Adipocyte (in vitro differentiated cells): ENCODE measurements around the gene SNRPD3.

ENCODE experiments used
- DNase-seq: peaks from one replicate; pipeline ENCODE4 v3.0.0-alpha.2; 2015; ENCODE audit warnings: low read depth
- H3K27me3 ChIP-seq: replicated peaks from 2 replicates; pipeline ENCODE4 v1.7.0; 2013; ENCODE audit warnings: mild to moderate bottlenecking, low read length, moderate library complexity; ENCODE audit not compliant: control insufficient read depth, insufficient read depth
- H3K36me3 ChIP-seq: 2 replicates; pipeline ENCODE4 v1.7.0; 2013; ENCODE audit warnings: low read length, mild to moderate bottlenecking, moderate library complexity; ENCODE audit not compliant: control insufficient read depth, insufficient read depth, severe bottlenecking
- H3K4me1 ChIP-seq: 2 replicates; pipeline ENCODE4 v1.7.0; 2013; ENCODE audit warnings: mild to moderate bottlenecking, low read length, moderate library complexity; ENCODE audit not compliant: control insufficient read depth, insufficient read depth
- H3K4me3 ChIP-seq: 2 replicates; pipeline ENCODE4 v1.7.0; 2013; ENCODE audit warnings: mild to moderate bottlenecking, low read length, moderate library complexity
- H3K9ac ChIP-seq: 2 replicates; pipeline ENCODE4 v1.7.0; 2013; ENCODE audit warnings: mild to moderate bottlenecking, low read length, moderate library complexity
- H3K9me3 ChIP-seq: 2 replicates; pipeline ENCODE4 v1.7.0; 2013; ENCODE audit warnings: mild to moderate bottlenecking, low read length, moderate library complexity; ENCODE audit not compliant: control insufficient read depth

SNRPD3 gene

GRCh38 chr22:24578355-24579257, 22.8 kb downstream of the SNRPD3 start:
- peaks cover 15% of the 10 kb centered on the region for H3K36me3 ChIP-seq
- H3K27me3 ChIP-seq = no peaks in the 10 kb centered on the region
- no peaks in the 10 kb centered on the region for H3K9me3 ChIP-seq
- H3K4me3 ChIP-seq = no peak overlapping the region
- peaks cover 35% of the 10 kb centered on the region for H3K4me1 ChIP-seq
- DNase-seq = no peak
- no peak overlapping the region for H3K9ac ChIP-seq

DNA sequence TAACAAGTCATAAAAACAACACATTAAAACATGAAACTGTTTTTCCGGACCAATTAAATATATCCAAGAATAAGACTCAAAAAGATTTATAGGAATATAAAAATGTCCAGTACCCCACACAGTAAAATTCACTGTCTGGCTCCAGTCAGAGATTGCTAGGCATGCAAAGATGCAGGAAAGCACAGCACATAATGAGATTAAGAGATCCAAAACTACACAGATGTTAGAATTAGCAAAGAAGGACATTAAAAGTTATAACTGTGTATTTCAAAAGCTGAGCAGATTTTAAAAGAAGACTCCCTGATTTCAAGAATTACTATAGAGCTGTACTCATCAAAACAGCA, 23.4 kb downstream of the SNRPD3 start:
- Histone ChIP-seq H3K9me3 (no peaks in the 10 kb centered on the region), H3K36me3 (peaks cover 9% of the 10 kb centered on the region), H3K9ac (no peak overlapping the region), H3K4me3 (no peak overlapping the region), H3K27me3 (no peaks in the 10 kb centered on the region), H3K4me1 (peaks cover 40% of the 10 kb centered on the region)
- no peak for DNase-seq

GRCh38 chr22:24580276-24580675, 24.5 kb downstream of the SNRPD3 start:
- Histone ChIP-seq H3K27me3 (no peaks in the 10 kb centered on the region), H3K9me3 (no peaks in the 10 kb centered on the region)

GRCh38 chr22:24582056-24582814, 26.4 kb downstream of the SNRPD3 start:
- DNase-seq = no peak

More at GRCh38 chr22:24580276-24580675, 24.5 kb downstream of the SNRPD3 start:
- Histone ChIP-seq H3K4me1 (peaks cover 40% of the 10 kb centered on the region), H3K9ac (no peak overlapping the region), H3K4me3 (no peak overlapping the region), H3K36me3 (no peaks in the 10 kb centered on the region)
- peak; percentile 80 for DNase-seq

DNA sequence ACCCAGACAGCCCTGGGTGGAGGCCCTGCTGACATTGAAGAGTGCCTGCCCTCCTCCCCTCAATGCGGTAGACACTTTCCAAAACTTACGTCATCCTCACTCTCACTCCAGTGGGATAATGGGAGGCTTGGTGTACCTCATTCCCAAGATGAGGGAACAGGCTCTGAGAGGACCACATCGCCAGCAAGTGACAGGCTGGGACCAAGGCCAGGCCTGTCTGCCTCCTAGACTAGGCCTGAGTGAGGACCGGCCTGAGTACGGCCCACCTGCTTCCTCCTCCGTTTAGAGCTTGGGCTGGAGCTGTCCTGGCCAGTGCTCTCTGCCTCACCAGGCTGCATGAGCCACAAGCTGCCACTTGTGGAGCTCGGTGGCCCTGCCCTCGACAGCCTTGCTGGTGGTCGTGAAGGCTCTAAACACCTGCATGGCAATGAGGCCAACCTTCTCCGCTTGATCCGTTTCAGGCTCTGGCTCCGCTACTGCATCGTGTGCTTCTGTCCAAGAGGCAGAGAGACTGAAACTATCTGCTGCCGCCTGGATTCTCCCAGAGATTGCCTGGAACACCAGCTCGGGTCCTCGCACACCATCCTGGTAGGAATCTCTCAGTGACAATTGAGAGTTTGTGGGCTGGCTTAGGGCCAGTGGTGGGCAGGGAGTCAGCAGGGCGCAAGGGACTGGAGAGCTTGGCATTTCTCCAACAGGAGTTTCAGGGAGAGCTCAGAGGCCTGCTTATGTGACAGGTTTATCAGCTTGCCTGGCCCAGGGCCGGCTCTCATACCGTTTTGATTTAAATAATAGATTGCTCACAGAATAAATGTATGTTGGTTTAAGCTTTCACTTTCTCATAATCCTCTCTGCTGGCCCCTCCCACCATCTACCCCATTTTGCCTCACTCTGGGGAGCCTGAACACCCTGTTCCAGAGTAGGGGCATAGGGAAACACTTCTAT, 27.7 kb downstream of the SNRPD3 start:
- peak overlapping the region; percentile 16 for H3K9ac ChIP-seq
- H3K4me1 ChIP-seq = peaks cover 35% of the 10 kb centered on the region
- DNase-seq = peak; percentile 46
- peak overlapping the region; percentile 31 for H3K4me3 ChIP-seq
- no peaks in the 10 kb centered on the region for H3K9me3 ChIP-seq
- peaks cover 14% of the 10 kb centered on the region for H3K36me3 ChIP-seq
- no peaks in the 10 kb centered on the region for H3K27me3 ChIP-seq

More at GRCh38 chr22:24582056-24582814, 26.4 kb downstream of the SNRPD3 start:
- H3K9me3 ChIP-seq = no peaks in the 10 kb centered on the region
- no peak overlapping the region for H3K9ac ChIP-seq
- H3K4me3 ChIP-seq = no peak overlapping the region
- H3K36me3 ChIP-seq = peaks cover 5% of the 10 kb centered on the region
- no peaks in the 10 kb centered on the region for H3K27me3 ChIP-seq
- H3K4me1 ChIP-seq = peaks cover 36% of the 10 kb centered on the region

DNA sequence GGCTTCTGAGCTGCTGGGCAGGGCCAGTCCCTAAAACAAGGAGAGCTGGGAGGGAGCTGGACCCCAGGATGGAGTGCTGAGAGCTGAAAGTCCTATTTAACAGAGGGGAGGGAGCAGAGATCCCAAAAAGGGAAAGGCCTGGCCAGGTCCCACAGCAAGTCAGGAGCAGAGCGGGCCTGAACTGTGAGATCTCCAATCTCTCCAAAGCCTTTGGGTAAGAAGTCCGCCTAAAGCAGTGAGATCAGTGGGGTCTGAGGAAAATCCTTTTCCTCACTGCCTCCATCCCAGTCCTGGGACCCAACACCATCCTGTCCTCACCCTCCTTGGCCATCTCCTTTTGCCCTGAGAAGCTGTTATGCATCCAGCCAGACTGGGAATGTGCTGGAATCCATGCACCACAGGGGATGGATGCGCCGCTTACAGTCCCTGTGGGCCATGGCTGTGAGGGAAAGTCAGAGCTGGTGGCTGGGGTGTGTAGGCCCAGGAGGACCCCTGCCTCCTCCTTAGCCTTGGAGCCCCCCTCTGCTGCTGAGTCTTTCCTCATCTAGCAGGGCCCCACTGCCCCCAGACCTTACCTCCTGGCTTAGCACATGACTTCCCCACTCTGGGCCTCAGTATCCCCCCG, 28.5 kb downstream of the SNRPD3 start:
- DNase-seq = no peak
- H3K4me3 ChIP-seq = no peak overlapping the region
- no peaks in the 10 kb centered on the region for H3K9me3 ChIP-seq
- no peaks in the 10 kb centered on the region for H3K27me3 ChIP-seq
- H3K36me3 ChIP-seq = peaks cover 14% of the 10 kb centered on the region
- H3K9ac ChIP-seq = peak overlapping the region; percentile 16
- H3K4me1 ChIP-seq = peaks cover 27% of the 10 kb centered on the region

- H3K9ac ChIP-seq = no peak overlapping the region
- H3K36me3 ChIP-seq = peaks cover 14% of the 10 kb centered on the region
- H3K4me3 ChIP-seq = no peak overlapping the region
- H3K4me1 ChIP-seq = peaks cover 21% of the 10 kb centered on the region
- no peaks in the 10 kb centered on the region for H3K27me3 ChIP-seq
- no peaks in the 10 kb centered on the region for H3K9me3 ChIP-seq
- no peak for DNase-seq
These were observed 29.1 kb downstream of the SNRPD3 start for GRCh38 chr22:24584871-24585411.

GRCh38 chr22:24585461-24585860, 29.7 kb downstream of the SNRPD3 start:
- peaks cover 16% of the 10 kb centered on the region for H3K4me1 ChIP-seq
- H3K4me3 ChIP-seq = no peak overlapping the region
- DNase-seq = no peak
- no peaks in the 10 kb centered on the region for H3K27me3 ChIP-seq
- no peaks in the 10 kb centered on the region for H3K9me3 ChIP-seq
- peaks cover 14% of the 10 kb centered on the region for H3K36me3 ChIP-seq
- no peak overlapping the region for H3K9ac ChIP-seq

DNA sequence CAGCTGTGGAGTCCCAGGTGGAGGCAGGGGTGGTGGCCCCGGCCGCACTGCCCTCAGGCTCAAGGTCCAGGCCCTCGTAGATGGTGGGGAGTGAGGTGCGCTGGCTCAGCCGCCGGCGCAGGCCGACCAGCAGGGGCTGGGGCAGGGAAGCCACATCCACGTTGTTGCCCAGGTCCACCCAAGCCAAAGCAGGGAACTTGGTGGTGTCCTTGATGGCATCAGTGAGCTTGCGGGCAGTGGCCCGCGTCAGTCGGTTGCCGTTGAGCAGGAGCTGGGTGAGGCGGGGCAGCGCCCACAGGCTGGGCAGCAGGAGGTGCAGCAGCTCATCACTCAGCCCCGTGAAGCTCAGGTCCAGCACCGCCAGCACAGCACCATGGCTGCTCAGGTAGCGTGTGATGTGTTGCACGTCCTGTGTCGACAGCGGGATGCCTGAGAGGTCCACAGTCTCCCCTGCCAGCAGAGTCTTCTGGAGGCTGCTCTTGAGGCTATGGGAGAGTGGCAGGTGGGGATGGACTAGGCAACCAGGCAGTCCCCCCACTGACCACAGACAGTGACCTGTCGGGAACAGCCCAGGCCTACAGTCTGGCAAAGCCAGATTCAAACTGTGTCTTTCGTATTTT, 30.2 kb downstream of the SNRPD3 start:
- DNase-seq = no peak
- Histone ChIP-seq H3K36me3 (peaks cover 14% of the 10 kb centered on the region), H3K9me3 (no peaks in the 10 kb centered on the region), H3K27me3 (no peaks in the 10 kb centered on the region), H3K4me3 (no peak overlapping the region), H3K9ac (no peak overlapping the region), H3K4me1 (peaks cover 13% of the 10 kb centered on the region)

DNA sequence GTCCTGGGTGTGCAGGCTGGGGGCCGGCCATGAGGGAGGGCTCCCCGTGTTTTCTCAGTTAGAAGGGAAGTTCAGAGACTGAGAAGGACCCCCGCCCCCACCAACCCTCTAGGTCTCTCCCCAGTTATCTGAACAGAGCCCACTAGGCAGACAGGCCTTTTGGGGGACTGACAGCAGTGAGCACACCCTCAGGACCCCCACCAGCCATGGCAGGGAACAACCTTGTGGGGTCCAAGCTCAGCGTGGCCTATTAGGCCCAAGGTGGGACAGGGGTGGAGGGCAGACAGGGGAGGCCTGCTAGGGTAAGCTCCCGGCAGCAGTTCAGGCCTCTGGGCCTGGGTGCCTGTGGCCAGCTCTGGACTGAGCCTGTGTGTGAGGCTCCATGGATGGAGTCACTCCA, 31.5 kb downstream of the SNRPD3 start:
- Histone ChIP-seq H3K4me3 (no peak overlapping the region), H3K9me3 (no peaks in the 10 kb centered on the region), H3K9ac (no peak overlapping the region), H3K36me3 (peaks cover 14% of the 10 kb centered on the region), H3K4me1 (peaks cover 13% of the 10 kb centered on the region), H3K27me3 (no peaks in the 10 kb centered on the region)
- no peak for DNase-seq
